MG63 (cell line): ENCODE results near the gene CRYBG3. TPM values are rescaled to one million over a fixed set of nuclear protein-coding genes. Genes with fewer than 3 reads are reported as not detected.
"Not testable (repeated sequence)": the region's sequence is repeated elsewhere in the genome, so short reads cannot be mapped to it uniquely, and the experiment has no call there.

ENCODE experiments used
- DNase-seq: peaks from one replicate; pipeline ENCODE4 v3.0.0-alpha.2; 2020
- H3K27me3 ChIP-seq: fragments of 250-450 bp; sonication (Bioruptor Pico); 2 replicates; pipeline ENCODE4 v1.5.1; 2020; ENCODE audit warnings: mild to moderate bottlenecking, moderate library complexity
- H3K36me3 ChIP-seq: fragments of 250-450 bp; sonication (Bioruptor Pico); 2 replicates; pipeline ENCODE4 v1.5.1; 2020; ENCODE audit warnings: mild to moderate bottlenecking, moderate library complexity
- H3K4me3 ChIP-seq: fragments of 250-450 bp; sonication (Bioruptor Pico); 2 replicates; pipeline ENCODE4 v1.5.1; 2020; ENCODE audit warnings: mild to moderate bottlenecking, moderate library complexity
- H3K9me3 ChIP-seq: fragments of 250-450 bp; sonication (Bioruptor Pico); 2 replicates; pipeline ENCODE4 v1.5.1; 2020; ENCODE audit warnings: mild to moderate bottlenecking, moderate library complexity
- total RNA-seq: library from RNA; depleted of rRNA; stranded (reverse); fragments of >200 nt; shearing (Covaris generic); gene quantifications from 2 replicates; pipeline ENCODE4 v1.2.3, GENCODE V29; 2014; ENCODE audit warnings: low replicate concordance

The CRYBG3 gene
- total RNA-seq, 1 experiment from 2014 or later = 6.5 TPM

GRCh38 chr3:97827741-97828471 is 6.1 kb downstream of the CRYBG3 start:
- no peaks in the 10 kb centered on the region for H3K36me3 ChIP-seq
- H3K9me3 ChIP-seq = no peaks in the 10 kb centered on the region
- no peak for DNase-seq
- no peaks in the 10 kb centered on the region for H3K27me3 ChIP-seq
- no peak overlapping the region for H3K4me3 ChIP-seq

DNA sequence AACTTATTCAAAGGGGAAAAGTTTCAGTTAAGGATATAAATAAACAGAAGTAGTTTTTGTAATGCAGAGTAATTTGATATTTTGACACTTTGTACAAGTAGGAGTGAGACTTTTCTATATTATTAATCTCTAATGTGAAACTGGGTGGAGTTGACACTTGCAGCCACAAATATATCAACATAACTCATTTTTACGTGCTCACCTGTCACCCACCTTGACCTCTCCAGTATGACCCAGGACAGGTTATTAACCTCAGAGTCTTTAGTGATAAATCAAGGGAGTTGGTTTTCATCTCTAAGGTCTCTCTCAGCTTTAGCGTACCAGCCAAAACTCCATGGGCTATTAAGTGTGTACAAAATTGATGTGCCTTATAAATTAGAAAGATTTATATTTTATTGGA is 7.4 kb downstream of the CRYBG3 start:
- Histone ChIP-seq H3K27me3 (no peaks in the 10 kb centered on the region), H3K4me3 (no peak overlapping the region), H3K9me3 (no peaks in the 10 kb centered on the region), H3K36me3 (no peaks in the 10 kb centered on the region)
- DNase-seq = no peak

- H3K9me3 ChIP-seq = no peaks in the 10 kb centered on the region
- no peak for DNase-seq
- no peak overlapping the region for H3K4me3 ChIP-seq
- no peaks in the 10 kb centered on the region for H3K27me3 ChIP-seq
- H3K36me3 ChIP-seq = no peaks in the 10 kb centered on the region
These were observed 8.8 kb downstream of the CRYBG3 start for GRCh38 chr3:97830638-97831037.

- H3K36me3 ChIP-seq = no peaks in the 10 kb centered on the region
- H3K9me3 ChIP-seq = no peaks in the 10 kb centered on the region
- no peak overlapping the region for H3K4me3 ChIP-seq
- no peaks in the 10 kb centered on the region for H3K27me3 ChIP-seq
- no peak for DNase-seq
These were observed 9.3 kb downstream of the CRYBG3 start for GRCh38 chr3:97831140-97831539.

DNA sequence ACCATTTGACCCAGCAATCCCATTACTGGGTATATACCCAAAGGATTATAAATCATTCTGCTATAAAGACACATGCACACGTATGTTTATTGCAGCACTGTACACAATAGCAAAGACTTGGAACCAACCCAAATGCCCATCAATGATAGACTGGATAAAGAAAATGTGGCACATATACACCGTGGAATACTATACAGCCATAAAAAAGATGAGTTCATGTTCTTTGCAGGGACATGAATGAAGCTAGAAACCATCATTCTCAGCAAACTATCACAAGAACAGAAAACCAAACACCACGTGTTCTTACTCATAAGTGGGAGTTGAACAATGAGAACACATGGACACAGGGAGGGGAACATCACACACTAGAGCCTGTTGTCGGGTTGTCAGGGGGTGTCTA is 11.4 kb downstream of the CRYBG3 start:
- H3K27me3 ChIP-seq, DNase-seq, H3K4me3 ChIP-seq, H3K9me3 ChIP-seq, H3K36me3 ChIP-seq: not testable (repeated sequence)

GRCh38 chr3:97835761-97836160 is 13.9 kb downstream of the CRYBG3 start:
- Histone ChIP-seq H3K36me3 (no peaks in the 10 kb centered on the region), H3K27me3 (no peaks in the 10 kb centered on the region), H3K9me3 (no peaks in the 10 kb centered on the region), H3K4me3 (no peak overlapping the region)
- DNase-seq = no peak

- no peaks in the 10 kb centered on the region for H3K36me3 ChIP-seq
- H3K9me3 ChIP-seq = no peaks in the 10 kb centered on the region
- H3K27me3 ChIP-seq = no peaks in the 10 kb centered on the region
- H3K4me3 ChIP-seq = no peak overlapping the region
- DNase-seq = no peak
These were observed 16.6 kb downstream of the CRYBG3 start for GRCh38 chr3:97838393-97838792.

GRCh38 chr3:97839944-97840343 is 18.1 kb downstream of the CRYBG3 start:
- DNase-seq = no peak
- Histone ChIP-seq H3K9me3 (no peaks in the 10 kb centered on the region), H3K27me3 (no peaks in the 10 kb centered on the region), H3K4me3 (no peak overlapping the region), H3K36me3 (no peaks in the 10 kb centered on the region)

DNA sequence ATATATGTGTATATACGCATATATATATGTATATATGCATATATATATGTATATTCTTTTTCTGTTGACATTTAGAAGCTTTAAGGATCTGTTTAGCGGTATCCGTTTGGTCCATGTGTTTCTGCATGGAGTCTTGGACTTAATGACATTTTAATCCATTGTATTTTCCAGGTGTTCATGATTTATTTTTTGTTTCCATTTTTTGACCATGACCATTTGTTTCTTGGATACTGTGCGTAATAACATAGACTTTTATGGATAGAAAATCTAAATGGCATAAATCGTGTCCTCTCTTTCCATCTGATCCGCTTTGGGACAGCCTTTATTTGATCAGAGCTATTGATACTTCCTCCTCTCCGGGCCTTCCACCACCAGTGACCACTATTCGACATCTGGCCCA is 19.5 kb downstream of the CRYBG3 start:
- H3K36me3 ChIP-seq = no peaks in the 10 kb centered on the region
- H3K4me3 ChIP-seq = no peak overlapping the region
- no peak for DNase-seq
- H3K9me3 ChIP-seq = no peaks in the 10 kb centered on the region
- no peaks in the 10 kb centered on the region for H3K27me3 ChIP-seq

- H3K9me3 ChIP-seq = no peaks in the 10 kb centered on the region
- no peak overlapping the region for H3K4me3 ChIP-seq
- DNase-seq = no peak
- no peaks in the 10 kb centered on the region for H3K36me3 ChIP-seq
- no peaks in the 10 kb centered on the region for H3K27me3 ChIP-seq
These were observed 20.1 kb downstream of the CRYBG3 start for GRCh38 chr3:97841956-97842355.

- Histone ChIP-seq H3K36me3 (no peaks in the 10 kb centered on the region), H3K27me3 (no peaks in the 10 kb centered on the region), H3K4me3 (no peak overlapping the region), H3K9me3 (peaks cover 2% of the 10 kb centered on the region)
- no peak for DNase-seq
These were observed 27.0 kb downstream of the CRYBG3 start for GRCh38 chr3:97848779-97849178.

GRCh38 chr3:97857401-97857800 is 35.6 kb downstream of the CRYBG3 start:
- Histone ChIP-seq H3K4me3 (no peak overlapping the region), H3K9me3 (peaks cover 5% of the 10 kb centered on the region), H3K36me3 (no peaks in the 10 kb centered on the region), H3K27me3 (no peaks in the 10 kb centered on the region)
- no peak for DNase-seq

- H3K9me3 ChIP-seq = no peaks in the 10 kb centered on the region; the same call in 1 of the 2 replicates
- DNase-seq = no peak
- no peaks in the 10 kb centered on the region for H3K27me3 ChIP-seq
- no peak overlapping the region for H3K4me3 ChIP-seq
- no peaks in the 10 kb centered on the region for H3K36me3 ChIP-seq
These were observed 38.6 kb downstream of the CRYBG3 start for GRCh38 chr3:97860364-97860763.

GRCh38 chr3:97862582-97862981 is 40.8 kb downstream of the CRYBG3 start:
- Histone ChIP-seq H3K36me3 (no peaks in the 10 kb centered on the region), H3K27me3 (no peaks in the 10 kb centered on the region), H3K9me3 (no peaks in the 10 kb centered on the region), H3K4me3 (no peak overlapping the region)
- DNase-seq = no peak

DNA sequence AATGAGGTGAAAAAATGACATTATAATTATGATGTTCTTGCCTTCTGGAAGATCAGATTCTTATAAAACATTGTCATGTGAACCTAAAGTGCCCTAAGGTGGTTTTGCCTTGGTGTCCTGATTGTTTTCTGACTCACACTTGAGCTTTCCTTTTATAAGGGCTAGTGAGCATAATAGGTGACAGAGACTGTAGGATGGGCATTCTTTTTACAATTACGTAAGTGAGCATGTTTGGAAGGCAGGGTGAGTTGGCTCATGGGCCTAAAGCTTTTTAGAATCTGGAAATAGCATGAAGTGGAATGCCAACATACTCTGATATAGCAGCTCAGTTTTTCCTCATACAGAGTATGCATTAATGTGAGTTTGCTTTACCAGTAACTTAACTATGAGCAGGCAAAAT is 41.2 kb downstream of the CRYBG3 start:
- no peak for DNase-seq

GRCh38 chr3:97863775-97864174 is 42.0 kb downstream of the CRYBG3 start:
- H3K36me3 ChIP-seq = no peaks in the 10 kb centered on the region
- no peaks in the 10 kb centered on the region for H3K9me3 ChIP-seq
- no peaks in the 10 kb centered on the region for H3K27me3 ChIP-seq
- DNase-seq = no peak
- no peak overlapping the region for H3K4me3 ChIP-seq

More for the DNA sequence above, 41.2 kb downstream of the CRYBG3 start:
- Histone ChIP-seq H3K27me3 (no peaks in the 10 kb centered on the region), H3K36me3 (no peaks in the 10 kb centered on the region), H3K9me3 (no peaks in the 10 kb centered on the region), H3K4me3 (no peak overlapping the region)

- DNase-seq = no peak
- Histone ChIP-seq H3K36me3 (no peaks in the 10 kb centered on the region; the same call in 1 of the 2 replicates), H3K4me3 (no peak overlapping the region), H3K9me3 (no peaks in the 10 kb centered on the region), H3K27me3 (no peaks in the 10 kb centered on the region)
These were observed 49.4 kb downstream of the CRYBG3 start for GRCh38 chr3:97871186-97871585.

DNA sequence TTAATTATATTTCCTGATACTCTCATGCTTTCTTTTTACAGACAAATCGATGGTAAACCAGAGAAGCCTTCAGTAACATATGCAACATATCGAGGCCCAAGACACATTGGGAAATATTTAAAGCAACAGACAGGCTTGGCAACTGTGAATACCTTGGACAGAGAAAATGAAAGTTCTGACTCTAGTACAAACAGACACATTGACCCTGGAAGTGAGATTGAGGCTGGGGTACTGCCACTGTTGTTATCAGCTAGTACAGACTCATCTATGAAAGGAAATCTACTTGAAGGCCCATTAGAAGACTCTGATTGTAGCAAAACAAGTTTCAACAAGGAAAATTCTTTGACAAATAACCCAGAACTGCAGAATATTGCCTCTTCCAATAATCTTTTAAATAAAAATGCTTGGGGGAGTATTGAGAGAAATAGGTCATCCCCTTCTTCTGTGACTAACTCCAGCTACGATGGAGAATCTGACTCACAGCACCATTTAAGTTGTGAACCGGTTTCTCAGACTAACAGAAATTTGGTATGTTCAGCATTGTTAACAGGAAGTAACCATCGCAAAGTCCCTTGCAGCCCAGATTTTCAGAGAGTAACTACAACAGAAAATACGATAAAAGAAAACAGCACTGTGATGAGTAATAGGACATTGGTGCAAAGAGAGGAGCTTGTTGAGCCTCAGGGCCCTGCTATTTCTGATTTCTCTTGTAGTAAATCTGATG is 50.2 kb downstream of the CRYBG3 start:
- Histone ChIP-seq H3K36me3 (no peaks in the 10 kb centered on the region; the same call in 1 of the 2 replicates), H3K27me3 (no peaks in the 10 kb centered on the region), H3K9me3 (no peaks in the 10 kb centered on the region), H3K4me3 (no peak overlapping the region)
- peak; percentile 59 for DNase-seq
